HG03135 (cell line): ENCODE measurements around the gene RBM3.
"Not testable (repeated sequence)": the region's sequence is repeated elsewhere in the genome, so short reads cannot be mapped to it uniquely, and the experiment has no call there.

ENCODE experiments used
- ATAC-seq: cut with Tn5 transposase; IDR thresholded peaks from one replicate; pipeline ENCODE4 v1.9.1; 2021; ENCODE audit warnings: mild to moderate bottlenecking, moderate library complexity; ENCODE audit not compliant: unreplicated experiment

The RBM3 gene

GRCh38 chrX:48574270-48575266, at the start of gene RBM3:
TSS of gene RBM3 (plus strand) at chrX:48574484. CDS start at chrX:48575181, 697 bp downstream.
- peak; percentile 83 for ATAC-seq

GRCh38 chrX:48525853-48526252, 48.4 kb upstream of the RBM3 start:
- not testable (repeated sequence) for ATAC-seq

GRCh38 chrX:48530736-48531135, 43.5 kb upstream of the RBM3 start:
- ATAC-seq, result no peak

- ATAC-seq, result no peak
Observed at GRCh38 chrX:48531358-48531959, 42.8 kb upstream of the RBM3 start.

GRCh38 chrX:48532161-48532560, 42.1 kb upstream of the RBM3 start:
- ATAC-seq, result no peak

GRCh38 chrX:48533165-48533564, 41.1 kb upstream of the RBM3 start:
- no peak for ATAC-seq

GRCh38 chrX:48538641-48539344, 35.5 kb upstream of the RBM3 start:
- ATAC-seq, result no peak

GRCh38 chrX:48539345-48540027, 34.8 kb upstream of the RBM3 start, which contains the start of gene TBC1D25:
TSS of gene TBC1D25 (plus strand) at chrX:48539714. CDS start at chrX:48539798, 84 bp downstream.
- peak; percentile 84 for ATAC-seq

- peak; percentile 22 for ATAC-seq
Observed at GRCh38 chrX:48540028-48540375, 34.3 kb upstream of the RBM3 start.

GRCh38 chrX:48540480-48540879, 33.8 kb upstream of the RBM3 start:
- ATAC-seq, result no peak

GRCh38 chrX:48541140-48541814, 33.0 kb upstream of the RBM3 start:
- no peak for ATAC-seq

- ATAC-seq, result no peak
Observed at GRCh38 chrX:48548871-48549270, 25.4 kb upstream of the RBM3 start.

- ATAC-seq, result not testable (repeated sequence)
Observed at GRCh38 chrX:48555731-48556325, 18.5 kb upstream of the RBM3 start.

GRCh38 chrX:48558271-48558670, 16.0 kb upstream of the RBM3 start:
- ATAC-seq, result no peak

GRCh38 chrX:48559636-48560035, 14.6 kb upstream of the RBM3 start:
- no peak for ATAC-seq

- ATAC-seq, result no peak
Observed at GRCh38 chrX:48560056-48560455, 14.2 kb upstream of the RBM3 start.

- no peak for ATAC-seq
Observed at GRCh38 chrX:48560681-48561080, 13.6 kb upstream of the RBM3 start.

- no peak for ATAC-seq
Observed at GRCh38 chrX:48569958-48570357, 4.3 kb upstream of the RBM3 start.

- ATAC-seq, result no peak
Observed at GRCh38 chrX:48573690-48574269, 504 bp upstream of the RBM3 start.

GRCh38 chrX:48575642-48576041, 1.4 kb downstream of the RBM3 start:
- no peak for ATAC-seq
